GM23338 (cell line): ENCODE results near the gene DRC7. TPM values are rescaled to one million over a fixed set of nuclear protein-coding genes. Genes with fewer than 3 reads are reported as not detected.

Source experiments
- ATAC-seq: fragments of 200-7000 bp; cut with Tn5 transposase; 3 replicates; pipeline ENCODE4 v1.9.1; 2020
- DNase-seq: peaks from one replicate; pipeline ENCODE4 v3.0.0-alpha.2; 2015; ENCODE audit warnings: low spot score
- H2AFZ ChIP-seq: fragments of 200-600 bp; sonication (generic); 2 replicates; pipeline ENCODE4 v1.8.0; 2016; ENCODE audit warnings: antibody characterized with exemption, mild to moderate bottlenecking, moderate library complexity
- H3F3A ChIP-seq: fragments of 200-600 bp; sonication (generic); replicated peaks from 2 replicates; pipeline ENCODE4 v1.8.0; 2017; ENCODE audit warnings: antibody characterized with exemption, mixed run types, low read depth
- H3K27ac ChIP-seq: fragments of 200-600 bp; sonication (generic); 2 replicates; pipeline ENCODE4 v1.6.1; 2016; ENCODE audit warnings: low read depth
- H3K27me3 ChIP-seq: fragments of 200-600 bp; sonication (generic); 2 replicates; pipeline ENCODE4 v1.8.0; 2016; ENCODE audit warnings: mild to moderate bottlenecking, mixed run types, moderate library complexity; ENCODE audit not compliant: insufficient read depth
- H3K36me3 ChIP-seq: fragments of 200-600 bp; sonication (generic); 2 replicates; pipeline ENCODE4 v1.8.0; 2016; ENCODE audit warnings: mild to moderate bottlenecking; ENCODE audit not compliant: insufficient read depth
- H3K4me1 ChIP-seq: fragments of 200-600 bp; sonication (generic); 2 replicates; pipeline ENCODE4 v1.8.0; 2016; ENCODE audit warnings: mild to moderate bottlenecking, moderate library complexity; ENCODE audit not compliant: insufficient read depth
- H3K4me2 ChIP-seq: fragments of 200-600 bp; sonication (generic); 2 replicates; pipeline ENCODE4 v1.7.1; 2017; ENCODE audit warnings: mixed run types
- H3K4me3 ChIP-seq: fragments of 200-600 bp; sonication (generic); 2 replicates; pipeline ENCODE4 v1.6.1; 2016; ENCODE audit warnings: mixed run types
- H3K79me2 ChIP-seq: fragments of 200-600 bp; sonication (generic); replicated peaks from 2 replicates; pipeline ENCODE4 v1.8.0; 2017; ENCODE audit warnings: mild to moderate bottlenecking; ENCODE audit not compliant: insufficient read depth
- H3K9me2 ChIP-seq: fragments of 200-600 bp; sonication (generic); 2 replicates; pipeline ENCODE4 v1.8.0; 2017; ENCODE audit not compliant: insufficient read depth
- H4K20me1 ChIP-seq: fragments of 200-600 bp; sonication (generic); replicated peaks from 2 replicates; pipeline ENCODE4 v1.8.0; 2017; ENCODE audit warnings: mild to moderate bottlenecking; ENCODE audit not compliant: insufficient read depth
- H3K27ac Mint-ChIP-seq: 2 replicates; pipeline ENCODE4 v1.8.0; 2020; ENCODE audit warnings: inconsistent platforms, mild to moderate bottlenecking, moderate library complexity, mixed read lengths
- H3K27me3 Mint-ChIP-seq: 3 replicates; pipeline ENCODE4 v1.8.0; 2022; ENCODE audit warnings: low read depth, mild to moderate bottlenecking, moderate library complexity, mixed read lengths, inconsistent platforms; ENCODE audit not compliant: insufficient read depth, poor library complexity
- H3K36me3 Mint-ChIP-seq: 3 replicates; pipeline ENCODE4 v1.8.0; 2021; ENCODE audit warnings: low read depth, mild to moderate bottlenecking, inconsistent platforms, moderate library complexity, mixed read lengths
- H3K4me1 Mint-ChIP-seq: 3 replicates; pipeline ENCODE4 v1.8.0; 2020; ENCODE audit warnings: mild to moderate bottlenecking, inconsistent platforms, mixed read lengths
- H3K4me3 Mint-ChIP-seq: 3 replicates; pipeline ENCODE4 v1.8.0; 2021; ENCODE audit warnings: moderate library complexity, mild to moderate bottlenecking, inconsistent platforms, mixed read lengths
- H3K9me3 Mint-ChIP-seq: 3 replicates; pipeline ENCODE4 v1.8.0; 2020; ENCODE audit warnings: moderate library complexity, mild to moderate bottlenecking, inconsistent platforms, mixed read lengths
- CTCF ChIP-seq, 2 experiments: fragments of 200-600 bp in 1 of 2; sonication (generic) in 1 of 2; conservative IDR thresholded peaks; 2 replicates each; pipeline versions ENCODE4 v1.5.1 to v1.6.1; 2016 to 2017; ENCODE audit warnings: antibody characterized with exemption in 2 of 2, low read depth in 2 of 2, mild to moderate bottlenecking in 2 of 2, moderate library complexity in 1 of 2
- JUNB ChIP-seq: IDR thresholded peaks from one replicate; pipeline ENCODE4 v1.6.1; 2016; ENCODE audit warnings: antibody characterized with exemption; ENCODE audit not compliant: unreplicated experiment
- POLR2AphosphoS5 ChIP-seq: IDR thresholded peaks from 2 replicates; pipeline ENCODE4 v1.6.1; 2016; ENCODE audit warnings: antibody characterized with exemption, low read depth
- ZNF331 ChIP-seq: fragments of 250-450 bp; sonication (Bioruptor Pico); IDR thresholded peaks from 2 replicates; pipeline ENCODE4 v1.5.0; 2020; ENCODE audit warnings: low read depth, mild to moderate bottlenecking, moderate library complexity
- polyA plus RNA-seq: library from polyadenylated mRNA; unstranded; fragments of >200 nt; fragmentation: Nextera tagmentation; extraction: Ambion mirVana; gene quantifications from 2 replicates; pipeline ENCODE4 v1.2.1, GENCODE V29; 2016
- total RNA-seq: library from RNA; depleted of rRNA; stranded (reverse); fragments of >200 nt; shearing (Covaris generic); gene quantifications from 2 replicates; pipeline ENCODE4 v1.2.3, GENCODE V29; 2014

DRC7 gene
- total and polyA plus RNA-seq, 2 experiments from 2014 or later = not detected

DNA sequence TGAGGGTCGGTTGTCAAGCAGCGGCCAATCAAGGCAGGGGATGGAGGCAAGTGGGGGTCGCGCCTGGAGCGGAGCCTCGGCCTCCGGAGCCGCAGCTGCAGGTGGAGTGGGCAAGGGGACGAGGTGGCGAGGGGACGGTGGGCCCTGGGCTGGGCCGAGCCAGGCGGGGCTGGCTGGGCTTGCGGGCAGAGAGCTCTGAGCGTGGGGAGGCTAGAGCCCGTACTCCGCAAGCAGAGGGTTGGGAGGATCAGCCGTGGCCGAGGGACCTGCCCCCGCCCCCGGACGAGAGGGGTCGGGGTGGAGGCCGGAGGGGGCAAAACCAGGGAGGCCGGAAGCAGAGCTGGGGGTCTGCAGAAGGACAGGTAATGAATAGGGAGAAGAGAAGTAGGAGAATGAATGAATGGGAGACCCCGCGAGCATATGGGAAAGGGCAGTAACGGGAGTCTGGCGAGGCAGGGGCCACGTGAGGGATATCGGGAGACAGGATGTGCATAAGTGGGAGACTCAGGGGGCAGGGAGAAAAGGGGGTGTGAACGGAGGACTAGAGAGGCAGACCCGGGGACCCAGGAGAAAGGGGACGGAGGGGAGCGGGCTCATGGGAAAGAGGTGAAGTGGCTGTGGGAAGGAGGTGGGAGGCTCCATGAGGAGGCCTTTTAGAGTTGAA is 41.3 kb downstream of the DRC7 start, which contains the start of gene KATNB1:
Gene KATNB1, plus strand, starts transcription at position 16 of the 664 bp plus-strand sequence. CDS start 1,474 bp downstream, outside the sequence.
- Mint-ChIP-seq H3K4me1 (peaks cover 11% of the 10 kb centered on the region), H3K36me3 (peaks cover 18% of the 10 kb centered on the region), H3K9me3 (no peaks in the 10 kb centered on the region; the same call in 2 of the 3 replicates), H3K27ac (peak within 1 kb of the TSS; percentile 100), H3K27me3 (peaks cover 12% of the 10 kb centered on the region), H3K4me3 (peak within 1 kb of the TSS; percentile 99)
- peak within 1 kb of the TSS; percentile 62 for H3K4me3 ChIP-seq
- peaks cover 7% of the 10 kb centered on the region for H3K79me2 ChIP-seq
- H3K9me2 ChIP-seq = no peaks in the 10 kb centered on the region
- ATAC-seq (no peak), DNase-seq (peak; percentile 46)
- H4K20me1 ChIP-seq = no peaks in the 10 kb centered on the region
- H3K4me1 ChIP-seq = peaks cover 8% of the 10 kb centered on the region; the same call in 1 of the 2 replicates
- no peaks in the 10 kb centered on the region for H3K27me3 ChIP-seq
- H2AFZ ChIP-seq = peak within 1 kb of the TSS; percentile 2; the same call in 1 of the 2 replicates
- no peaks in the 10 kb centered on the region for H3K36me3 ChIP-seq
- TF ChIP-seq POLR2AphosphoS5 = peak; percentile 67
- TF ChIP-seq JUNB = no peak
- peak within 1 kb of the TSS; percentile 80 for H3K4me2 ChIP-seq
- H3F3A ChIP-seq = no peaks in the 10 kb centered on the region
- peak within 1 kb of the TSS; percentile 64; the same call in 1 of the 2 replicates for H3K27ac ChIP-seq

DNA sequence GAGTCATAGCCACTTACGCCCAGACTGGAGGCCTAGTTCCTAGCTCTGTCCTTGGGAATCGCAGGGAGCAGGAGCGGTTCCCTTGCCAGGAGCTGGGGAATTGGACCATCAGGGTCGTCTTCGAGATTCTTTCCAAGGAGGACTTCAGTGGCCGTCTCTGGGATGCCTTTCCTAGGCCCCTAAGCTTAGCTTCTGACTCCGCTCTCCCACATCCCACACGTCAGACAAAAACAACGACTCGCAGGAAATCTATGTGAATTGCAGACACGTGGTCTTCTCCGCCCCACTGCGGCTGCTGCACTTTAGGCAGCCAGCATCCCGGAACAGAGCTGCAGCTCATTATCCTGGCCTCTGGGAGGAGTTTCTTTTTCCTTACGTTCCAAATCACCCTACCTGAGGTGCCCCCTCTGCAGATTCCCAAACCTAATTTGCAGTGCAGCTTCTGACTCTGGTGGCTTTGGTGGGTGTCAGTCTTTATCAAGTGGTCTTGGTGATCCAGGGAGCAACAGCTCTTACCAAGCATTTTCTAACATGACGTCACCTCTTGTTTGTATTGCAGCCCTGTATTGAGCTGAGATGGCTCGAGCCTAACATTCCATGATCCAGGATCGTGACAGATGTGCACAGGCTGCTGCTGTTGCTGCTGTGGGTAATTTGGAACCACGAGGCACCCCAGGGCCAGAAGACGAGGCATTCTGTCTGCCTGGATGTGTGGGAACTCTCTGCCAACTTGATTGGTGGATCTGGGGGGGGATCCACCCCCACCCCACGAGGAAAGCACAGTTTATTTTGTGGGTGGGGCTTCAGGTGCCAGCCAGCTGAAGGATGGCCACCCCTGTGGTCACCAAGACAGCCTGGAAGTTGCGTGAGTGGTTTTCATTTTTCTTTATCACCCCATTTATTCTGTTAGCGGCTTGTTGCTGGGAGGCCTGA is 42.1 kb downstream of the DRC7 start:
- peak overlapping the region; percentile 93 for H3K27ac Mint-ChIP-seq
- H3K4me3 Mint-ChIP-seq = peak overlapping the region; percentile 99
- H3F3A ChIP-seq = no peaks in the 10 kb centered on the region
- H3K4me1 ChIP-seq = peaks cover 8% of the 10 kb centered on the region; the same call in 1 of the 2 replicates
- ATAC-seq (peak; percentile 14), DNase-seq (peak; percentile 73)
- H3K4me3 ChIP-seq = peak overlapping the region; percentile 62
- peaks cover 11% of the 10 kb centered on the region for H3K4me1 Mint-ChIP-seq
- H3K9me3 Mint-ChIP-seq = no peaks in the 10 kb centered on the region; the same call in 2 of the 3 replicates
- peaks cover 11% of the 10 kb centered on the region for H3K27me3 Mint-ChIP-seq
- no peaks in the 10 kb centered on the region for H3K9me2 ChIP-seq
- H2AFZ ChIP-seq = peak overlapping the region; percentile 2; the same call in 1 of the 2 replicates
- H3K27me3 ChIP-seq = no peaks in the 10 kb centered on the region
- TF ChIP-seq JUNB (no peak), CTCF (conservative IDR thresholded peaks at IDR 0.05; ENCODE audit: low read depth in 2 of 2) (peak in 1 of 2 experiments; percentile 12; a peak in 1 of 4 replicates)
- no peaks in the 10 kb centered on the region for H4K20me1 ChIP-seq
- H3K4me2 ChIP-seq = peak overlapping the region; percentile 77
- no peak overlapping the region for H3K27ac ChIP-seq
- H3K36me3 Mint-ChIP-seq = peaks cover 22% of the 10 kb centered on the region
- H3K79me2 ChIP-seq = peaks cover 7% of the 10 kb centered on the region
- no peaks in the 10 kb centered on the region for H3K36me3 ChIP-seq

DNA sequence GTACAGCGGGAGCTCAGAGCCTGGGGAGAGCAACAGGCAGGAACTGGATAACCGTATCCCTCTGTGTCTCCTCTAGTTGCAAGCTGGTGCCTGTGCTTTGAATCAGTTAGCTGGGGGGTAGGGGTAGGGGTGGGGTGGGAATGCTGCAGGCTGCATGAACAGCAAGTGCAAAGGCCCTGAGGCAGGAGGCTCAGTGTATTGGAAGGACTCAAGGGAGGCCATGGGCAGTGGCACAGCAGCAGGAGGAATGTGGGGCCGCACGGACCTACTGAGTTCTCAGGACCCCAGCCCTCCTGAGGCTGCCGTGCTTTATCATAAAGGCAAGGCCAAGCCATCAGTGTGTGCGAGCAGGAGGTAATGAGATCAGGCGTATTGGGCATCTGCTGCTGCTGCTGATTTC is 44.2 kb downstream of the DRC7 start:
- H2AFZ ChIP-seq = no peak overlapping the region
- H3K27ac ChIP-seq = no peak overlapping the region
- H4K20me1 ChIP-seq = no peaks in the 10 kb centered on the region; the same call in 1 of the 2 replicates
- H3K27me3 Mint-ChIP-seq = peaks cover 11% of the 10 kb centered on the region
- TF ChIP-seq ZNF331 = no peak
- no peaks in the 10 kb centered on the region for H3K9me2 ChIP-seq
- no peaks in the 10 kb centered on the region for H3F3A ChIP-seq
- no peaks in the 10 kb centered on the region; the same call in 2 of the 3 replicates for H3K9me3 Mint-ChIP-seq
- H3K36me3 ChIP-seq = 0 out of 2 replicates have a peak, but pooled peaks cover 7% of the 10 kb centered on the region
- H3K4me1 ChIP-seq = peaks cover 8% of the 10 kb centered on the region; the same call in 1 of the 2 replicates
- H3K27me3 ChIP-seq = no peaks in the 10 kb centered on the region
- H3K4me3 ChIP-seq = no peak overlapping the region
- peaks cover 25% of the 10 kb centered on the region for H3K36me3 Mint-ChIP-seq
- no peak for DNase-seq
- no peak overlapping the region for H3K4me2 ChIP-seq
- peaks cover 7% of the 10 kb centered on the region for H3K79me2 ChIP-seq
- no peak overlapping the region for H3K27ac Mint-ChIP-seq
- no peak for ATAC-seq
- H3K4me1 Mint-ChIP-seq = peaks cover 11% of the 10 kb centered on the region
- H3K4me3 Mint-ChIP-seq = no peak overlapping the region
